ENCODE results near the gene PAPSS1.

Gene PAPSS1

DNA sequence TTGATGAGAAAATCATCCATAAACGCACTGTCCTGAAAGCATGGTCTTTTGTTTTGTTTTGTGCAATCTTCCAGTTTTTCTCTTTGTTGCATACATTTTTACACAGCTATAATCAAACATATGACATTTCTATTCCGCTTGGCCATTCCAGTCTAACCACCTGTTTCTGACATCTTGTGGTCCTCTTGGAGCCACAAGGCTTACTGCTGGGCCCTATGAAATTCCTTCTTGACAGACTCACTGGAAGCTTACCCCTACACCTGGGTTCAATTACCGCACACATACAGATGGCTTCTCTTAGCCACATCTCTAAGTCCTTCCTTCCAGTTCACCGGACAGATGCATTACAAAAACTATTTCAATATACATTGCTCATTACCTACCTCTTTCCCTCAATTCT is 72.4 kb downstream of the PAPSS1 start:
- Histone ChIP-seq H2AFZ (ENCODE audit: low read length) (no peak overlapping the region), H3K27me3 (ENCODE audit: insufficient read depth, low read length, poor library complexity, severe bottlenecking) (no peaks in the 10 kb centered on the region), H3K9me2 (replicated peaks; ENCODE audit: low read depth, low read length) (no peaks in the 10 kb centered on the region), H3K4me3 (ENCODE audit: low read length, poor library complexity, severe bottlenecking) (no peak overlapping the region), H3K36me3 (ENCODE audit: insufficient read depth, low read length) (peaks cover 33% of the 10 kb centered on the region), H3F3A (ENCODE audit: low read depth) (no peaks in the 10 kb centered on the region), H3K9ac (ENCODE audit: low read depth, low read length, poor library complexity, severe bottlenecking) (no peak overlapping the region), H3K4me1 (ENCODE audit: insufficient read depth, low read length, poor library complexity, severe bottlenecking) (peaks cover 7% of the 10 kb centered on the region), H3K79me2 (ENCODE audit: insufficient read depth, low read length) (no peaks in the 10 kb centered on the region), H3K4me2 (ENCODE audit: low read depth, low read length, poor library complexity, severe bottlenecking) (no peak overlapping the region), H4K20me1 (ENCODE audit: insufficient read depth, low read length, poor library complexity, severe bottlenecking) (no peaks in the 10 kb centered on the region), H3K9me3 (ENCODE audit: insufficient read depth, low read depth, low read length) (no peaks in the 10 kb centered on the region)
- TF ChIP-seq EZH2phosphoT487 (IDR thresholded peaks at IDR 0.05; ENCODE audit: borderline replicate concordance) (no peak), CTCF (conservative IDR thresholded peaks at IDR 0.05; ENCODE audit: low read length) (no peak)

DNA sequence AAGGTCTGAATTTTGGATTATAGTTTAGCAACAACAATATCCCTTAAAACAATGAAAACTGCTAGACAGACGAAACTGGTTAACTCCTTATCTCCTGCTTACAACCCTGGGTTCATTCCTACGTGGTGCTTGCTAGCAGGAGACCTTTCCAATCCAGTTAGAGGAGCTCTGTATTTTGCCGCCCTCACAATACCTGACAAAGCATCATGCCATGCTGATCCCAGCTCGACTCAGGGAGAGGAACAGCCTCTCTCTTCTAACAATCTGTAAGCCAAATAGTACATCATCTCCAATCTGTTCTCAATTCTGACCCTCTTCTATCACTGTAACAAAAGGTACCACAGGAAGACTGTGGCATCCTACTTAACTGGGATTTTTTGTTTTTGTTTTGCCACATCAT is 74.4 kb downstream of the PAPSS1 start:
- Histone ChIP-seq H3K9ac (ENCODE audit: low read depth, low read length, poor library complexity, severe bottlenecking) (no peak overlapping the region), H4K20me1 (ENCODE audit: insufficient read depth, low read length, poor library complexity, severe bottlenecking) (no peaks in the 10 kb centered on the region), H3K4me3 (ENCODE audit: low read length, poor library complexity, severe bottlenecking) (no peak overlapping the region), H3K79me2 (ENCODE audit: insufficient read depth, low read length) (no peaks in the 10 kb centered on the region), H3K36me3 (ENCODE audit: insufficient read depth, low read length) (peaks cover 22% of the 10 kb centered on the region; the same call in 1 of the 2 replicates), H3F3A (ENCODE audit: low read depth) (no peaks in the 10 kb centered on the region), H3K9me3 (ENCODE audit: insufficient read depth, low read depth, low read length) (no peaks in the 10 kb centered on the region), H3K4me1 (ENCODE audit: insufficient read depth, low read length, poor library complexity, severe bottlenecking) (peaks cover 7% of the 10 kb centered on the region), H3K27me3 (ENCODE audit: insufficient read depth, low read length, poor library complexity, severe bottlenecking) (no peaks in the 10 kb centered on the region), H3K4me2 (ENCODE audit: low read depth, low read length, poor library complexity, severe bottlenecking) (no peak overlapping the region), H2AFZ (ENCODE audit: low read length) (no peak overlapping the region), H3K9me2 (replicated peaks; ENCODE audit: low read depth, low read length) (no peaks in the 10 kb centered on the region)
- no peak for TF ChIP-seq CTCF (conservative IDR thresholded peaks at IDR 0.05; ENCODE audit: low read length)
- TF ChIP-seq EZH2phosphoT487 (IDR thresholded peaks at IDR 0.05; ENCODE audit: borderline replicate concordance) = no peak

DNA sequence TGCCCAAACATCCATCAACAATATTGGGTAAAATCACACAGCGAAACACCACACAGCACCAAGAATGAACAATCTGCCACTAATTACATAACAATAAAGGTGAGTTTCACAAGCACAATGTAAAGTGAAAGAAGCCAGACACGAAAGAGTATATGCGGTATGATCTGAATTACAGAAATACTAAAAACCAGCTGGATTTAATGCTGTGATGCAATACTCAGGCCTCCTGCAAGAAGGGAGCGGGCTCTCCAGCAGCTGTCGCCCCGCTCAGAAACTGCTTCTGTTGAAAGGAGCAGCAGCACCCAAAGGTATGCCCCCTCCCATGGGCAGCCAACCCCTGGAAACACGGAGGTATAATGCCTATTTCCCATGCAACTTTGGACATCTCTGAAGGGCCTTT is 77.0 kb downstream of the PAPSS1 start:
- Histone ChIP-seq H3K27me3 (ENCODE audit: insufficient read depth, low read length, poor library complexity, severe bottlenecking) (no peaks in the 10 kb centered on the region), H3K79me2 (ENCODE audit: insufficient read depth, low read length) (no peaks in the 10 kb centered on the region), H3K36me3 (ENCODE audit: insufficient read depth, low read length) (peaks cover 22% of the 10 kb centered on the region; the same call in 1 of the 2 replicates), H3K4me3 (ENCODE audit: low read length, poor library complexity, severe bottlenecking) (no peak overlapping the region), H3K9ac (ENCODE audit: low read depth, low read length, poor library complexity, severe bottlenecking) (no peak overlapping the region), H3F3A (ENCODE audit: low read depth) (no peaks in the 10 kb centered on the region), H3K9me3 (ENCODE audit: insufficient read depth, low read depth, low read length) (no peaks in the 10 kb centered on the region), H3K4me1 (ENCODE audit: insufficient read depth, low read length, poor library complexity, severe bottlenecking) (peaks cover 7% of the 10 kb centered on the region), H2AFZ (ENCODE audit: low read length) (no peak overlapping the region), H4K20me1 (ENCODE audit: insufficient read depth, low read length, poor library complexity, severe bottlenecking) (no peaks in the 10 kb centered on the region), H3K4me2 (ENCODE audit: low read depth, low read length, poor library complexity, severe bottlenecking) (no peak overlapping the region), H3K9me2 (replicated peaks; ENCODE audit: low read depth, low read length) (no peaks in the 10 kb centered on the region)
- TF ChIP-seq CTCF (conservative IDR thresholded peaks at IDR 0.05; ENCODE audit: low read length) (no peak), EZH2phosphoT487 (IDR thresholded peaks at IDR 0.05; ENCODE audit: borderline replicate concordance) (no peak)

Data from Loucy (cell line).